Left ventricle myocardium inferior (tissue), 1 donor: ENCODE measurements around the gene COPG1. TPM values are rescaled to one million over a fixed set of nuclear protein-coding genes. Genes with fewer than 3 reads are reported as not detected.
A peak's percentile ranks its signal among the peaks of the same experiment; 100 is the strongest.

Experiments used
- DNase-seq: peaks from one replicate; pipeline ENCODE4 v3.0.0-alpha.2; 2020
- H3K27ac ChIP-seq: fragments of 200-600 bp; replicated peaks from 2 replicates; pipeline ENCODE4 v1.8.0; 2021
- H3K27me3 ChIP-seq: fragments of 200-600 bp; 2 replicates; pipeline ENCODE4 v1.8.0; 2021; ENCODE audit warnings: low read depth
- H3K36me3 ChIP-seq: fragments of 200-600 bp; 2 replicates; pipeline ENCODE4 v1.8.0; 2021
- H3K4me1 ChIP-seq: fragments of 200-600 bp; 2 replicates; pipeline ENCODE4 v1.8.0; 2021
- H3K4me3 ChIP-seq: fragments of 200-600 bp; 2 replicates; pipeline ENCODE4 v1.8.0; 2021; ENCODE audit warnings: mild to moderate bottlenecking, moderate library complexity
- H3K9me3 ChIP-seq: fragments of 200-600 bp; replicated peaks from 2 replicates; pipeline ENCODE4 v1.8.0; 2021
- CTCF ChIP-seq: fragments of 200-600 bp; IDR thresholded peaks from 2 replicates; pipeline ENCODE4 v1.8.0; 2021; ENCODE audit warnings: antibody characterized with exemption, mild to moderate bottlenecking, borderline replicate concordance
- intact Hi-C: fragments of 100-400 bp; cut with micrococcal nuclease; formaldehyde crosslinking; loops from one replicate; pipeline ENCODE4 v1.11.0; 2022
- total RNA-seq: library from RNA; stranded (reverse); fragmentation: NEBNext Ultra II Directional; extraction: Animal tissue kit (Norgen Biotek cat#: 25700); gene quantifications from one replicate; pipeline ENCODE4 v1.2.1, GENCODE V29; 2021
- donor health status: DM: no; HTN: yes; CAD: no; lungs with severe emphysema.

Gene COPG1
- total RNA-seq, 1 donor from 2014 or later, result 86.1 TPM

GRCh38 chr3:129308636-129309035 is 59.2 kb downstream of the COPG1 start:
- H3K4me1 ChIP-seq, result peaks cover 31% of the 10 kb centered on the region
- H3K4me3 ChIP-seq, result no peak overlapping the region
- no peaks in the 10 kb centered on the region for H3K27me3 ChIP-seq
- DNase-seq, result no peak
- no peak for TF ChIP-seq CTCF
- no peak overlapping the region for H3K27ac ChIP-seq
- no peaks in the 10 kb centered on the region for H3K9me3 ChIP-seq
- intact Hi-C loops, result no loop called here
- peaks cover 13% of the 10 kb centered on the region for H3K36me3 ChIP-seq

- H3K4me1 ChIP-seq, result peaks cover 31% of the 10 kb centered on the region
- H3K4me3 ChIP-seq, result no peak overlapping the region
- no peak for DNase-seq
- no peak overlapping the region for H3K27ac ChIP-seq
- no peaks in the 10 kb centered on the region for H3K9me3 ChIP-seq
- TF ChIP-seq CTCF, result no peak
- no peaks in the 10 kb centered on the region for H3K36me3 ChIP-seq
- H3K27me3 ChIP-seq, result no peaks in the 10 kb centered on the region
- intact Hi-C loops, result no loop called here
Observed at GRCh38 chr3:129310111-129311011, 61.0 kb downstream of the COPG1 start.

GRCh38 chr3:129311054-129311902 is 61.9 kb downstream of the COPG1 start:
- no peak for DNase-seq
- TF ChIP-seq CTCF, result no peak
- Histone ChIP-seq H3K4me1 (peaks cover 31% of the 10 kb centered on the region), H3K27ac (no peak overlapping the region), H3K27me3 (no peaks in the 10 kb centered on the region), H3K4me3 (no peak overlapping the region), H3K36me3 (no peaks in the 10 kb centered on the region), H3K9me3 (no peaks in the 10 kb centered on the region)
- intact Hi-C loops, result no loop called here

- intact Hi-C loops, result no loop called here
- no peak overlapping the region for H3K4me3 ChIP-seq
- H3K36me3 ChIP-seq, result no peaks in the 10 kb centered on the region
- no peaks in the 10 kb centered on the region for H3K27me3 ChIP-seq
- H3K27ac ChIP-seq, result no peak overlapping the region
- DNase-seq, result no peak
- no peaks in the 10 kb centered on the region for H3K9me3 ChIP-seq
- TF ChIP-seq CTCF, result no peak
- peaks cover 40% of the 10 kb centered on the region for H3K4me1 ChIP-seq
Observed at GRCh38 chr3:129312021-129312639, 62.7 kb downstream of the COPG1 start.

- peaks cover 47% of the 10 kb centered on the region for H3K4me1 ChIP-seq
- peak overlapping the region; percentile 96 for H3K27ac ChIP-seq
- no peaks in the 10 kb centered on the region for H3K27me3 ChIP-seq
- no peaks in the 10 kb centered on the region for H3K9me3 ChIP-seq
- H3K4me3 ChIP-seq, result no peak overlapping the region
- TF ChIP-seq CTCF, result no peak
- intact Hi-C loops, result no loop called here
- DNase-seq, result no peak
- no peaks in the 10 kb centered on the region for H3K36me3 ChIP-seq
Observed at GRCh38 chr3:129312671-129313414, 63.4 kb downstream of the COPG1 start.
